Endodermal cell (in vitro differentiated cells): ENCODE data around the gene CORO2A. TPM values are rescaled to one million over a fixed set of nuclear protein-coding genes. Genes with fewer than 3 reads are reported as not detected.
"Not testable (repeated sequence)": the region's sequence is repeated elsewhere in the genome, so short reads cannot be mapped to it uniquely, and the experiment has no call there.

Source experiments
- DNase-seq: peaks from one replicate; pipeline ENCODE4 v3.0.0-alpha.2; 2017
- H3K27ac ChIP-seq: 2 replicates; pipeline ENCODE4 v1.5.1; 2013; ENCODE audit warnings: mild to moderate bottlenecking, low read depth, low read length, moderate library complexity
- H3K27me3 ChIP-seq: 2 replicates; pipeline ENCODE4 v1.6.1; 2013; ENCODE audit warnings: mild to moderate bottlenecking, low read length, moderate library complexity; ENCODE audit not compliant: insufficient read depth, control insufficient read depth, poor library complexity, severe bottlenecking
- H3K36me3 ChIP-seq: 2 replicates; pipeline ENCODE4 v1.7.0; 2013; ENCODE audit warnings: mild to moderate bottlenecking, low read length, moderate library complexity; ENCODE audit not compliant: control insufficient read depth, insufficient read depth
- H3K4me1 ChIP-seq: one replicate; pipeline ENCODE4 v1.7.0; 2013; ENCODE audit warnings: low read length; ENCODE audit not compliant: control insufficient read depth, insufficient read depth
- H3K4me3 ChIP-seq: 2 replicates; pipeline ENCODE4 v1.5.1; 2013; ENCODE audit warnings: mild to moderate bottlenecking, low read length, moderate library complexity
- H3K9ac ChIP-seq: 2 replicates; pipeline ENCODE4 v1.6.1; 2013; ENCODE audit warnings: mild to moderate bottlenecking, low read length, moderate library complexity; ENCODE audit not compliant: poor library complexity, severe bottlenecking; ENCODE audit errors: extremely low read depth
- H3K9me3 ChIP-seq: 2 replicates; pipeline ENCODE4 v1.6.1; 2013; ENCODE audit warnings: mild to moderate bottlenecking, low read length, moderate library complexity; ENCODE audit not compliant: control insufficient read depth
- H3K27ac Mint-ChIP-seq: 2 replicates; pipeline ENCODE4 v1.8.0; 2020; ENCODE audit warnings: mixed read lengths
- H3K27me3 Mint-ChIP-seq: 2 replicates; pipeline ENCODE4 v1.8.0; 2021; ENCODE audit warnings: mild to moderate bottlenecking, mixed read lengths; ENCODE audit not compliant: insufficient read depth
- H3K36me3 Mint-ChIP-seq: 2 replicates; pipeline ENCODE4 v1.8.0; 2020; ENCODE audit warnings: low read depth, mixed read lengths
- H3K4me1 Mint-ChIP-seq: 2 replicates; pipeline ENCODE4 v1.8.0; 2020; ENCODE audit warnings: mixed read lengths
- H3K4me3 Mint-ChIP-seq: 2 replicates; pipeline ENCODE4 v1.8.0; 2020; ENCODE audit warnings: mild to moderate bottlenecking, moderate library complexity, mixed read lengths
- H3K9me3 Mint-ChIP-seq: 2 replicates; pipeline ENCODE4 v1.8.0; 2020; ENCODE audit warnings: mild to moderate bottlenecking, mixed read lengths
- CTCF ChIP-seq: fragments of 200-600 bp; sonication (generic); conservative IDR thresholded peaks from 2 replicates; pipeline ENCODE4 v1.5.0; 2021; ENCODE audit warnings: antibody characterized with exemption, mild to moderate bottlenecking
- WGBS, 2 experiments: methylation state at CpG; one replicate each; pipeline versions ENCODE4 v1.1.5 to v1.1.7; 2013; ENCODE audit warnings: missing lambda C conversion rate in 2 of 2, mixed read lengths in 1 of 2; ENCODE audit not compliant: insufficient coverage in 1 of 2, insufficient read length in 1 of 2; 5-methylcytosine and 5-hydroxymethylcytosine counted together
- total RNA-seq, 2 donors: library from RNA; stranded (reverse); fragmentation: NEBNext Ultra II Directional in 1 of 2; extraction: Animal tissue kit (Norgen Biotek cat#: 25700) in 1 of 2; gene quantifications; 2 replicates in 1 of 2; 3 replicates in 1 of 2; pipeline ENCODE4 v1.2.1, GENCODE V29; 2021

The CORO2A gene
- total RNA-seq, 2 donors from 2014 or later = 21.0 to 22.8 TPM

GRCh38 chr9:98130576-98131228 lies 61.7 kb downstream of the CORO2A start:
- Mint-ChIP-seq H3K36me3 (peaks cover 47% of the 10 kb centered on the region), H3K9me3 (no peaks in the 10 kb centered on the region), H3K27ac (no peak overlapping the region), H3K4me1 (peaks cover 8% of the 10 kb centered on the region), H3K4me3 (no peak overlapping the region), H3K27me3 (no peaks in the 10 kb centered on the region)
- WGBS, 2 experiments = 96 to 97% methylated on average over 13 of the region's 13 CpGs
- TF ChIP-seq CTCF = no peak
- peaks cover 5% of the 10 kb centered on the region for H3K36me3 ChIP-seq
- no peak overlapping the region for H3K9ac ChIP-seq
- peaks cover 10% of the 10 kb centered on the region for H3K4me1 ChIP-seq
- H3K9me3 ChIP-seq = no peaks in the 10 kb centered on the region
- H3K27ac ChIP-seq = no peak overlapping the region
- peak; percentile 31 for DNase-seq
- no peak overlapping the region for H3K4me3 ChIP-seq
- H3K27me3 ChIP-seq = no peaks in the 10 kb centered on the region

DNA sequence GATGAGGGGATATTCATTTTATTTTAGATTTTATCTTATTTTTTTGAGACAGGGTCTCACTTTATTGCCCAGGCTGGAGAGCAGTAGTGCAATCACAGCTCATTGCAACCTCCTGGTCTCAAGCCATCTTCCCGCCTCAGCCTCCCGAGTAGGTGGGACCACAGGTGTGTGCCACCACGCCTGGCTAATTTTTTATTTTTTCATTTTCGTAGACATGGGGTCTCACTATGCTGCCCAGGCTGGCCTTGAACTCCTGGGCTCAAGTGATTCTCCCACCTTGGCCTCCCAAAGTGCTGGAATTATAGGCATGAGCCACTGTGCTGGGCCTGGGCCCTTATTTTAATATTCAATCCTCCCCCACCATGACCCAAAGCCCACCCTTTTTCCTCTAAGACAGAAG lies 62.4 kb downstream of the CORO2A start:
- not testable (repeated sequence) for H3K9me3 Mint-ChIP-seq, H3K27ac Mint-ChIP-seq, H3K4me3 ChIP-seq, H3K27me3 Mint-ChIP-seq, H3K36me3 ChIP-seq, H3K27me3 ChIP-seq, H3K4me3 Mint-ChIP-seq, H3K4me1 Mint-ChIP-seq, H3K4me1 ChIP-seq, H3K27ac ChIP-seq, H3K9me3 ChIP-seq, DNase-seq, H3K9ac ChIP-seq
- peaks cover 47% of the 10 kb centered on the region for H3K36me3 Mint-ChIP-seq
- 95 to 96% methylated on average over 4 of the region's 4 CpGs for WGBS, 2 experiments

DNA sequence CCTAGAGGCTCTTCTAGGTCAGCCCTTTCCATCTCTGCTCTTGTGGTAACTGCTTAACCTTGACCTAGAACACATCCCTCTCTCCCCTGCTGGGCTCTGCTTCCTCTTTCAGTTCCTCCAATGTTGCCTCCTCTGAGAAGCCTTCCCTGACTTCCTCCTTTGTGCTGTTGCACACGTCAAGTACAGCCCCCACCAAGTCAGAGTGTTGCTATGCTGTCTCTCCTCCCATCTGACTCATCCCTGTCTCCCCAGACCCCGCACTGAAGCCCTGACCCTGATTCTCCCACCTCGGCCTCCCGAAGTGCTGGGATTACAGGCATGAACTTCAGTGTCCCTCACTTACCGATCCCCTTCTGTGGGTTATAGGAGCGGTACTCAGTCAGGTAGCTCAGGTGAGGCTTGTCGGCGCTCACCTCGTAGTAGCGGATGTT lies 63.0 kb downstream of the CORO2A start:
- H3K27me3 Mint-ChIP-seq = no peaks in the 10 kb centered on the region
- no peak overlapping the region for H3K4me3 Mint-ChIP-seq
- no peak for TF ChIP-seq CTCF
- Histone ChIP-seq H3K4me1 (peaks cover 10% of the 10 kb centered on the region), H3K9me3 (no peaks in the 10 kb centered on the region), H3K27ac (no peak overlapping the region), H3K9ac (no peak overlapping the region), H3K36me3 (peaks cover 10% of the 10 kb centered on the region), H3K4me3 (no peak overlapping the region), H3K27me3 (no peaks in the 10 kb centered on the region)
- H3K4me1 Mint-ChIP-seq = peaks cover 8% of the 10 kb centered on the region
- no peak overlapping the region for H3K27ac Mint-ChIP-seq
- DNase-seq = no peak
- H3K9me3 Mint-ChIP-seq = no peaks in the 10 kb centered on the region
- peaks cover 51% of the 10 kb centered on the region for H3K36me3 Mint-ChIP-seq
- WGBS, 2 experiments = 81 to 91% methylated on average over 4 to 10 of the region's 10 CpGs

GRCh38 chr9:98128316-98128715 lies 64.1 kb downstream of the CORO2A start:
- H3K4me3 ChIP-seq = no peak overlapping the region
- no peaks in the 10 kb centered on the region for H3K27me3 Mint-ChIP-seq
- peaks cover 45% of the 10 kb centered on the region for H3K36me3 Mint-ChIP-seq
- H3K4me1 Mint-ChIP-seq = peaks cover 5% of the 10 kb centered on the region
- no peak for TF ChIP-seq CTCF
- no peak overlapping the region for H3K27ac ChIP-seq
- no peaks in the 10 kb centered on the region for H3K9me3 ChIP-seq
- 92 to 96% methylated on average over 16 of the region's 16 CpGs for WGBS, 2 experiments
- H3K27me3 ChIP-seq = no peaks in the 10 kb centered on the region
- no peak for DNase-seq
- H3K4me3 Mint-ChIP-seq = no peak overlapping the region
- H3K27ac Mint-ChIP-seq = no peak overlapping the region
- no peaks in the 10 kb centered on the region for H3K9me3 Mint-ChIP-seq
- H3K4me1 ChIP-seq = peaks cover 9% of the 10 kb centered on the region
- H3K36me3 ChIP-seq = peaks cover 10% of the 10 kb centered on the region
- H3K9ac ChIP-seq = no peak overlapping the region
